Chondrocyte (in vitro differentiated cells): ENCODE results near the gene LRMDA. TPM values are rescaled to one million over a fixed set of nuclear protein-coding genes. Genes with fewer than 3 reads are reported as not detected.

Experiments used
- DNase-seq: peaks from one replicate; pipeline ENCODE4 v3.0.0; 2021; ENCODE audit warnings: mixed read lengths, low spot score
- H3K27ac Mint-ChIP-seq: one replicate; pipeline ENCODE4 v1.8.0; 2021; ENCODE audit warnings: mild to moderate bottlenecking, moderate library complexity, mixed read lengths; ENCODE audit not compliant: unreplicated experiment
- H3K27me3 Mint-ChIP-seq: 2 replicates; pipeline ENCODE4 v1.8.0; 2021; ENCODE audit warnings: low read depth, mixed read lengths
- H3K36me3 Mint-ChIP-seq: 2 replicates; pipeline ENCODE4 v1.8.0; 2021; ENCODE audit warnings: low read depth, mixed read lengths
- H3K4me1 Mint-ChIP-seq: 2 replicates; pipeline ENCODE4 v1.8.0; 2021; ENCODE audit warnings: low read depth, mild to moderate bottlenecking, mixed read lengths
- H3K4me3 Mint-ChIP-seq: one replicate; pipeline ENCODE4 v1.8.0; 2021; ENCODE audit warnings: mild to moderate bottlenecking, moderate library complexity, mixed read lengths; ENCODE audit not compliant: unreplicated experiment
- H3K9me3 Mint-ChIP-seq: 2 replicates; pipeline ENCODE4 v1.8.0; 2021; ENCODE audit warnings: low read depth, mixed read lengths
- CTCF ChIP-seq: fragments of 200-600 bp; sonication (generic); IDR thresholded peaks from 2 replicates; pipeline ENCODE4 v1.5.0; 2021; ENCODE audit warnings: antibody characterized with exemption, mild to moderate bottlenecking, moderate library complexity
- total RNA-seq: library from RNA; stranded (reverse); gene quantifications from 3 replicates; pipeline ENCODE4 v1.2.1, GENCODE V29; 2021

Gene LRMDA
- total RNA-seq, 1 donor from 2014 or later = 2.8 TPM

DNA sequence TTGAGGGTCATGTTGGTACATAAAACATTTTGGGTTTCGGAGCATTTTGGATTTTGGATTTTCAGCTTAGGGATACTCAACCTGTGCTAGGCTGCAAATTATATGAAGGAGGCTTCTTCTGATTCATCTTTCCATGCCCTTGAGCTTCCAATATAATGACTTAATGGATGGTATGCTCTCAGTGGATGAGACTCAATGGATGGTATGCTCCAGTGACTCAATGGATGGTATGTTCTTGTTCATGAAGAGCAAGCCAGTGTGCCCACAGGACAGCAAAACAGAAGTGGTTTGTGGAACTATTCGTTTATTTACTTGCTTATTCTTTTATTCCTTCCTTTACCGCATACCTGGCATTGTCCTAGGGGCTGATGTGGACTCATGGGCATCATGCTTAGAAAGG is 969.6 kb downstream of the LRMDA start:
- peaks cover 61% of the 10 kb centered on the region for H3K4me1 Mint-ChIP-seq
- H3K27ac Mint-ChIP-seq = no peak overlapping the region
- H3K9me3 Mint-ChIP-seq = peaks cover 11% of the 10 kb centered on the region
- H3K27me3 Mint-ChIP-seq = no peaks in the 10 kb centered on the region
- no peak for DNase-seq
- H3K36me3 Mint-ChIP-seq = peaks cover 3% of the 10 kb centered on the region
- TF ChIP-seq CTCF = no peak
- no peak overlapping the region for H3K4me3 Mint-ChIP-seq

DNA sequence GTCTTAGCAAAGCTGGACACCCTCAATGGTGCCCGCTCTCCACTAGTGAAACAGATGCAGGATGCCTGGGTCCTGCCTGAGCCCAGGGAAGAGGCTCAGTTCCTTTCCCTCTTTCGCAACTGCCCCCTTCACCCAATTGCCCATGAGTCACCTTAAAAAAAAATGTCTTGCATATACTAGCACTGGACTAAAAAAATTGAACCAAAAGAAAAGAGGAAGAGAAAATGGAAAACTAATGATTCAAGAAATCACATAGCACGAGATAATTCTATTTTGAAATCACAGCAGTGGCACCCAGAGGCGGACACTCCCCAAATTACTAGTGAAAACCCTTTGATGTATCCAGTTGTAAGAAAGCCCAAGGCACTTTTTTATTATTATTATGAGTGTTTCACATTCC is 972.5 kb downstream of the LRMDA start:
- H3K9me3 Mint-ChIP-seq = peaks cover 11% of the 10 kb centered on the region
- DNase-seq = no peak
- peaks cover 38% of the 10 kb centered on the region for H3K4me1 Mint-ChIP-seq
- no peak overlapping the region for H3K4me3 Mint-ChIP-seq
- H3K27ac Mint-ChIP-seq = peak overlapping the region; percentile 5
- peaks cover 3% of the 10 kb centered on the region for H3K36me3 Mint-ChIP-seq
- no peak for TF ChIP-seq CTCF
- no peaks in the 10 kb centered on the region for H3K27me3 Mint-ChIP-seq

DNA sequence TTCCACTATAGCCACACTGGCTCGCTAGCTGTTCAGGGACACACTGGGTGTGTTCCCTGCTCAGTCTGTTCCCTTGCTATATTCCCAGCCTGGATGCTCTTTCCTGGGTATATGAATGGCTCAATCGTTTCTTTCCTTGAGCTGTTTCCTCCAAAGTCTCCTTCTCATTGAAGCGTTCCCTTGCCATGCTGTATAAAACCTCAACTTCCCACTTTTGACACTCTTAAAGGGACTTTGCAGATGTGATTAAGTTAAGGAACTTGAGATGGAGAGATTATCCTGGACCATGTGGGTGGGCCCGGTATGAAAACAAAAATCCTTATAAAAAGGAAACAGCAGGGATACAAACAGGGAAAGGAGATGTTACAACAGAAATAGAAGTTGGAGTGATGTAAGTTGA is 973.1 kb downstream of the LRMDA start:
- H3K27ac Mint-ChIP-seq = peak overlapping the region; percentile 25
- peaks cover 11% of the 10 kb centered on the region for H3K9me3 Mint-ChIP-seq
- no peak overlapping the region for H3K4me3 Mint-ChIP-seq
- no peak for DNase-seq
- no peaks in the 10 kb centered on the region for H3K27me3 Mint-ChIP-seq
- TF ChIP-seq CTCF = no peak
- H3K36me3 Mint-ChIP-seq = peaks cover 3% of the 10 kb centered on the region
- H3K4me1 Mint-ChIP-seq = peaks cover 34% of the 10 kb centered on the region

- Mint-ChIP-seq H3K36me3 (peaks cover 3% of the 10 kb centered on the region), H3K4me1 (peaks cover 27% of the 10 kb centered on the region), H3K27ac (no peak overlapping the region), H3K27me3 (no peaks in the 10 kb centered on the region), H3K4me3 (no peak overlapping the region), H3K9me3 (peaks cover 14% of the 10 kb centered on the region)
- no peak for DNase-seq
- TF ChIP-seq CTCF = no peak
Observed at GRCh38 chr10:76405922-76406321, 974.5 kb downstream of the LRMDA start.

DNA sequence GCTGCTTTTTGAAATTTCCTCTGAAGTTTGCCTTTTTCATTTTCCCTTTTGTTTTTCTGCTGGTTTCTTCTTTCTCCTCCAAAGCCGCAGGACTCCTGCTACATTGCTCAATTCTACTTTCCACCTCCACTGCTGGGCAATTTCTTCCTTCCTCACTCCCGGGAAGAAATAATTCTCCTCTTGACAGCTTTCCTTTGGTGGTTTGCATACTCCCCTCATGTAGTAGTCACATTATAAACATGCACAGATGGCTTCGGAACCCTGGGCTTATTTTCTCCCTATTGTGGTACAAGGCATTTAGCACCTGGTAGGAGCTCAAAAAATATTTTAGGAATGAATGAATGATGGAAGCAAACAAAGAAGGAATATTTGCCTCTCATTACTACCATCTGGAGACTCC is 977.2 kb downstream of the LRMDA start:
- peaks cover 3% of the 10 kb centered on the region for H3K36me3 Mint-ChIP-seq
- H3K9me3 Mint-ChIP-seq = peaks cover 17% of the 10 kb centered on the region
- no peak overlapping the region for H3K4me3 Mint-ChIP-seq
- DNase-seq = no peak
- no peak overlapping the region for H3K27ac Mint-ChIP-seq
- no peak for TF ChIP-seq CTCF
- H3K27me3 Mint-ChIP-seq = no peaks in the 10 kb centered on the region
- peaks cover 26% of the 10 kb centered on the region for H3K4me1 Mint-ChIP-seq
